NOMO-1 (cell line): ENCODE results near the gene CXCL1.

Experiments
- DNase-seq, 2 experiments: peaks; one replicate each; lab custom pipeline; 2025; ENCODE audit not compliant: unreplicated experiment in 2 of 2; lab: John Stamatoyannopoulos, UW

Gene CXCL1

GRCh38 chr4:73912191-73912590, 43.0 kb downstream of the CXCL1 start:
- DNase-seq: no peak

GRCh38 chr4:73914071-73914470, 44.9 kb downstream of the CXCL1 start:
- DNase-seq: no peak

- no peak for DNase-seq
Observed at GRCh38 chr4:73916172-73916925, 47.2 kb downstream of the CXCL1 start.

GRCh38 chr4:73917081-73917501, 47.9 kb downstream of the CXCL1 start:
- no peak for DNase-seq

- DNase-seq: no peak
Observed at GRCh38 chr4:73918058-73918457, 48.9 kb downstream of the CXCL1 start.

- no peak for DNase-seq
Observed at GRCh38 chr4:73919691-73920090, 50.5 kb downstream of the CXCL1 start.
